Measurements from ENCODE around the gene GABPB2.
A peak's percentile ranks its signal among the peaks of the same experiment; 100 is the strongest.
"Not testable (repeated sequence)": the region's sequence is repeated elsewhere in the genome, so short reads cannot be mapped to it uniquely, and the experiment has no call there.

GABPB2 gene

GRCh38 chr1:151060007-151060656, 10.4 kb upstream of the GABPB2 start, which contains the start of gene MLLT11:
MLLT11 (plus strand) TSS chr1:151060397; CDS start chr1:151067225, 6,828 bp downstream.
- DNase-seq (ENCODE audit: low spot score) = peak; percentile 92

- peak; percentile 55 for DNase-seq (ENCODE audit: low spot score)
Observed at GRCh38 chr1:151060657-151061421, 9.7 kb upstream of the GABPB2 start.

- DNase-seq (ENCODE audit: low spot score) = no peak
Observed at GRCh38 chr1:151061704-151062103, 8.9 kb upstream of the GABPB2 start.

GRCh38 chr1:151062741-151063371, 7.7 kb upstream of the GABPB2 start:
- DNase-seq (ENCODE audit: low spot score) = peak; percentile 36

GRCh38 chr1:151065089-151065645, 5.4 kb upstream of the GABPB2 start:
- DNase-seq (ENCODE audit: low spot score) = no peak

GRCh38 chr1:151067185-151067584, 3.4 kb upstream of the GABPB2 start:
- DNase-seq (ENCODE audit: low spot score) = no peak

GRCh38 chr1:151069103-151069486, 1.5 kb upstream of the GABPB2 start:
- DNase-seq (ENCODE audit: low spot score) = no peak

- DNase-seq (ENCODE audit: low spot score) = no peak
Observed at GRCh38 chr1:151072224-151072623, 1.7 kb downstream of the GABPB2 start.

GRCh38 chr1:151085953-151086559, 15.5 kb downstream of the GABPB2 start:
- no peak for DNase-seq (ENCODE audit: low spot score)

GRCh38 chr1:151097426-151097825, 26.9 kb downstream of the GABPB2 start:
- not testable (repeated sequence) for DNase-seq (ENCODE audit: low spot score)

- no peak for DNase-seq (ENCODE audit: low spot score)
Observed at GRCh38 chr1:151098126-151098525, 27.6 kb downstream of the GABPB2 start.

GRCh38 chr1:151104630-151105029, 34.1 kb downstream of the GABPB2 start:
- no peak for DNase-seq (ENCODE audit: low spot score)

GRCh38 chr1:151106894-151107293, 36.3 kb downstream of the GABPB2 start:
- no peak for DNase-seq (ENCODE audit: low spot score)

GRCh38 chr1:151108331-151108730, 37.8 kb downstream of the GABPB2 start:
- no peak for DNase-seq (ENCODE audit: low spot score)

- DNase-seq (ENCODE audit: low spot score) = no peak
Observed at GRCh38 chr1:151113877-151114276, 43.3 kb downstream of the GABPB2 start.

- no peak for DNase-seq (ENCODE audit: low spot score)
Observed at GRCh38 chr1:151124763-151125403, 54.3 kb downstream of the GABPB2 start.

GRCh38 chr1:151128800-151129199, 58.2 kb downstream of the GABPB2 start:
- no peak for DNase-seq (ENCODE audit: low spot score)

- DNase-seq (ENCODE audit: low spot score) = peak; percentile 95
Observed at GRCh38 chr1:151130987-151131586, 60.5 kb downstream of the GABPB2 start.

- DNase-seq (ENCODE audit: low spot score) = no peak
Observed at GRCh38 chr1:151131701-151132334, 61.3 kb downstream of the GABPB2 start.

GRCh38 chr1:151132335-151133017, 61.9 kb downstream of the GABPB2 start:
- DNase-seq (ENCODE audit: low spot score) = no peak

Data from cerebellar cortex (tissue), 1 donor.